Coronary artery (tissue), 2 donors: Measurements from ENCODE around the gene TMEM41A.
"Not testable (repeated sequence)": the region's sequence is repeated elsewhere in the genome, so short reads cannot be mapped to it uniquely, and the experiment has no call there.

Experiments used
- DNase-seq: peaks from one replicate; pipeline ENCODE4 v3.0.0-alpha.2; 2017; ENCODE audit warnings: low spot score
- H3K27ac ChIP-seq, 2 donors: fragments of 200-600 bp; sonication (generic); one replicate each; pipeline ENCODE4 v1.5.1; 2016 to 2019
- H3K4me3 ChIP-seq: fragments of 200-600 bp; sonication (generic); 2 replicates; pipeline ENCODE4 v1.5.1; 2016; ENCODE audit warnings: mild to moderate bottlenecking, moderate library complexity
- TF ChIP-seq, protein P1 (sequence below): fragments of 200-600 bp; sonication (generic); IDR thresholded peaks from one replicate; pipeline ENCODE4 v1.5.1; 2019; ENCODE audit warnings: antibody characterized with exemption

The TMEM41A gene

GRCh38 chr3:185473290-185473815 is 25.5 kb downstream of the TMEM41A start:
- Histone ChIP-seq H3K27ac (no peak overlapping the region), H3K4me3 (no peak overlapping the region)
- DNase-seq, result no peak
- TF ChIP-seq, protein P1, sequence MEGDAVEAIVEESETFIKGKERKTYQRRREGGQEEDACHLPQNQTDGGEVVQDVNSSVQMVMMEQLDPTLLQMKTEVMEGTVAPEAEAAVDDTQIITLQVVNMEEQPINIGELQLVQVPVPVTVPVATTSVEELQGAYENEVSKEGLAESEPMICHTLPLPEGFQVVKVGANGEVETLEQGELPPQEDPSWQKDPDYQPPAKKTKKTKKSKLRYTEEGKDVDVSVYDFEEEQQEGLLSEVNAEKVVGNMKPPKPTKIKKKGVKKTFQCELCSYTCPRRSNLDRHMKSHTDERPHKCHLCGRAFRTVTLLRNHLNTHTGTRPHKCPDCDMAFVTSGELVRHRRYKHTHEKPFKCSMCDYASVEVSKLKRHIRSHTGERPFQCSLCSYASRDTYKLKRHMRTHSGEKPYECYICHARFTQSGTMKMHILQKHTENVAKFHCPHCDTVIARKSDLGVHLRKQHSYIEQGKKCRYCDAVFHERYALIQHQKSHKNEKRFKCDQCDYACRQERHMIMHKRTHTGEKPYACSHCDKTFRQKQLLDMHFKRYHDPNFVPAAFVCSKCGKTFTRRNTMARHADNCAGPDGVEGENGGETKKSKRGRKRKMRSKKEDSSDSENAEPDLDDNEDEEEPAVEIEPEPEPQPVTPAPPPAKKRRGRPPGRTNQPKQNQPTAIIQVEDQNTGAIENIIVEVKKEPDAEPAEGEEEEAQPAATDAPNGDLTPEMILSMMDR, result no peak

DNA sequence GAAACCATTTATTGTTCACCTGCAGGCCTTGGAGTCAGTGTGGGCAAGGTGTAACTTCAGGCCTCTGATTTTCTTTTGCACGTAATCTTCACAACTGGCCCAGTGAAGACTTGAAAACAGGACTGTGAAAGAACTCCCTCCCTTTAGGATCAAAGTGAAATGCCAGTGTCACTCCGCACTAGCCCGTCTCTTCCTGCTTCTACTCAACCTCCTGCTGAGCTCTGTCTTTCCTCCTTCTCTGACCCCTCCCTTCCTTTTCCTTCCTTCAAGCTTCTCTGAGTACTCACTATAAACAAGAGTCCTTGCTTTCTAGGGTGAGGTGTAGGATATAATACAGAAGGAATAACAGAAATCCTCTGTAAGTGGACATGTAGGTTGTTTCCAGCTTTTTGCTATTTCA is 28.5 kb downstream of the TMEM41A start:
- TF ChIP-seq, protein P1, result no peak
- DNase-seq, result no peak
- H3K4me3 ChIP-seq, result no peak overlapping the region
- H3K27ac ChIP-seq, result no peak overlapping the region

DNA sequence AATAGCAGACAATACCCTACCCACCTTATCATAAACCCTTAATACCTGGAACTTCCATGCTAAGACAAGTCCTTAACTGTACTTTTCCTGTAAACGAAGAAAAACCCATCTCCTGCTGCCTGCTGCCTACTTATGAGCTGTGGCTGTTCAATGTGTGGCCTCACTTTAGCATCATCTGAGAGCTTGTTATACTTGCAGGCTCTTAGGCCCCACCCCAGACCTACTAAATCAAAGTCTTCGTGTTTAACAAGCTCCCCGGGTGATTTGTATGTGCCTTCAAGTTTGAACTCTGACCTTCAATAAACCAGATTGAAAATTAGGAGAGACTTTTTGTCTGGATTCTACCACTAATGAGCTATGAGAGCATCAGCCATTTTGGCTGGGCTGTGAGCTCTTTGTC is 29.3 kb downstream of the TMEM41A start:
- no peak for DNase-seq
- Histone ChIP-seq H3K4me3 (no peak overlapping the region), H3K27ac (no peak overlapping the region)
- TF ChIP-seq, protein P1, result no peak

- DNase-seq, H3K4me3 ChIP-seq: not testable (repeated sequence)
Observed at GRCh38 chr3:185466123-185466522, 32.7 kb downstream of the TMEM41A start.

DNA sequence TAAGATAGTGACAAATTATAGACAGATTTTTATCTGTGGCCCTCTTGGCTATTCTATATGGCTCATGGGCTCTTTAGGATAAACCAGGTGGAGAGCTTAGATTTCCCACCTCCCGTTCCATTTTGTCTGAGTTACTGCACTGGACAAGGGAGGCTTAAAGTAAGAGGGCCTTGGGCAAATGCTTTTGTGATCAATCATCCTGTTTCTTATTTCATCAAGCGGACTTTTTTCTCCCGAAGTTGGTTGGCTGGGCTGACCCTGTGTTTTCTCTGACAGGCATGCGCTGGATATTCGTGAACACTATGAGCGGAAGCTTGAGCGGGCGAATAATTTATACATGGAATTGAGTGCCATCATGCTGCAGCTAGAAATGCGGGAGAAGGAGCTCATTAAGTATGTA is 33.4 kb downstream of the TMEM41A start:
- H3K27ac ChIP-seq, result no peak overlapping the region
- no peak overlapping the region for H3K4me3 ChIP-seq
- TF ChIP-seq, protein P1, result no peak
- no peak for DNase-seq

More at GRCh38 chr3:185466123-185466522, 32.7 kb downstream of the TMEM41A start:
- H3K27ac ChIP-seq, result not testable (repeated sequence)

DNA sequence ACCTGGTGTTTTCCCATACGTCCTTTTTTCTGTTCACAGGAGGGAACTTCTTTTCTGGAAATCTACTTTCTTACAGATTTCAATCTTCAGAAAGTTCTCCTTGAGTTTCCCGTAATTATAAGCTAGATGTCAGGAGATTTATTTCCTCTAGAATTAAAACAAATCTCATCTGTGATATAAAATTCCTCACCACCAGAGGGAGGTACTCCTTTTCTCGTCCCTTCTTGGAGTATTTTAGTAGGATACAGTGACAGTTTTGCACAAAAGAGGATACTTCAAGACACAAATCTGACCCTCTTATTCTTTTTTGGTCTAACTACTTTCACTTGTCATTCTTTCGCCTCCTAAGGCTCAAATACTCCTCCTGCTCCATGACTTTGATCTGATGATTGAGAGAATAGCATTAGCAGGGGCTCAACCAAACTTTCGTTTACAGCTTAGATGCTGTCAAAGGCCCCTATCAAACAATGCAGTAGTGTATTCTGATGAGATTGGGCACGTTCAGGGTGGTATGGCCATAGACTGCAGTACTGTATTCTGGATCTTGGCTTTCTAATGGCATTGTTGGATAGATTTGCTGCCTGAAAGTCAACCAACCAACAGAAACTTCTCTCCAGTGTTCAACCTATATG is 38.0 kb downstream of the TMEM41A start:
- TF ChIP-seq, protein P1, result no peak
- Histone ChIP-seq H3K27ac (no peak overlapping the region), H3K4me3 (no peak overlapping the region)
- no peak for DNase-seq

- H3K27ac ChIP-seq, result no peak overlapping the region
- DNase-seq, result no peak
- no peak overlapping the region for H3K4me3 ChIP-seq
- TF ChIP-seq, protein P1, result no peak
Observed at GRCh38 chr3:185460309-185460708, 38.5 kb downstream of the TMEM41A start.
